ENCODE data around the gene FRMD7.

FRMD7 gene

DNA sequence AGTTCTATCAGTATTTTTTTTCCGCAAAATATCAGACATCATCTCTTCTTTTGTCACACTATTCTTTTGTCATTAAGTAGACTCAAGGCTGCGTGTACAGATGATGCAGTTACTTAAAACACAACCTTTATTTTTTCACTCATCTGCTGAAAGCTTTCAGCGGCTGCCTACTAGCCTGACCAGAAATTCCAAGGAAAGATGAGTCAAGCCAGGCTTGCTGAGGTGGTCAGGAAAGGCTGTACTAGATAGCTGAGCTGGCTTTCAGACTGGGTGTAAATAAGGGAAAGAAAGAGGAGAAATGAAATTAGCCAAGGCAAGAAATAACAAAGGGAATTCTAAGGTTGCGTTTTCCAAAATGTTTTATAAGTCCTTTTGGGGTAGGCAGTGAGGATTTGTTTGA, 86.8 kb downstream of the FRMD7 start:
- no peak overlapping the region for H3K27ac ChIP-seq
- DNase-seq (ENCODE audit: low read depth, low spot score) = no peak

DNA sequence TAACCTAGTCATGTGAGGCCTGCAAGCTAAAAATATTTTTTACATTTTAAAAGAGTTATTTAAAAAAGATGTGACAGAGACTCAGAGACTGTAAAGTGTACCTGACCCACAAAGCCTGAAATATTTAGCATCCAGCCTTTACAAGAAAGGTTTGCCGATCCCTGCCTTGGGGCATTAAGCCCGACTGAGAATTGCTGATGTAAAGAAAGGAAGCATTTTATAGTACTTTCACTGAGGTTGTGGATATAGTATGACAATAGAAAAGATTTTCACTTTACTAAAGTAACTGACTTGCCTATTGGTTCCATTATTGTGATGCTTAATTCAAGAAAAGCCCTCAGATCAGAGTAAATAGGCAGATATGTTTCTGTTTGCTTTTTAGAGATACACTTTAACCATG, 87.8 kb downstream of the FRMD7 start:
- DNase-seq (ENCODE audit: low read depth, low spot score) = no peak
- no peak overlapping the region for H3K27ac ChIP-seq

DNA sequence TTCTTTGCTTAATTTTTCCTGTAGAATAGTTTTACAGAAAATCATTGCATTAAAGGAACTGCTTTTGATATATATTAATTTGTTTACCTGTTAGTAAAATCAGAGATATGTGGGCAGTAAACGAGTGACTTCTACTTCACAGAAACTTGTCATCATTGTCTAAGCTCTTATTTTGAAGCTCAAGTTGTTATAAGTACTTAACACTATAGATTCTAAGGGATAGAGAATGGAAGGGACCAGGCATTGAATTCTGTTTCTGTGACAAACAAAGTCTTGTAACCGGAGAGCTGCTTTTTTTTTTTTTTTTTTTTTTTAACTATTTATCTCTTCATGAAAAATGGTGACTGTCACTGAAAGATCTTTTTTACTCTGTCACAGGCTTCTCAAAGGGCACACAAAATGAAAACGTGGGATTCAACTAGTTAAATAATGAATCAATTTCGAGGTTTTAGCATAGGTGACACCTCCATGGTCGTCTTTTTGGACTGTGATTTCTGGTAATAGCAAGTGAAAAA, 90.3 kb downstream of the FRMD7 start:
- no peak overlapping the region for H3K27ac ChIP-seq
- DNase-seq (ENCODE audit: low read depth, low spot score) = no peak

DNA sequence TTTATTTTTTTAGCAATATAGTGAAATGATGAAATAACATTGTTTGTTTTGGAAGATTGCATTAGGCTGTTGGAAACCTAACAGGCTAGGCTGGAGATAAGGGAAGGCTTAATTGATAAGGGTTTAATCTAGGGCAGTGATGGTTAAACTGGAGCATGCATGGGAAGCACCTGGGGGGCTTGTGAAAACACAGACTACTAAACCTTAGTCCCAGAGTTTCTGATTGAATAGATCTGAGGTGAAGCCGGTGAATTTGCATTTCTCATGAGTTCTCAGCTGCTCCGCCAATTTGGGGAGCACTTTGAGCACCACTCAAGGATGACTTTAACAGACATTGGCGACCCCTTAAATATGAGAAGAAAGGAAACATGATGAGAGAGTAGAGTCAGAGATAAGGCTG, 93.2 kb downstream of the FRMD7 start:
- no peak overlapping the region for H3K27ac ChIP-seq
- no peak for DNase-seq (ENCODE audit: low read depth, low spot score)

DNA sequence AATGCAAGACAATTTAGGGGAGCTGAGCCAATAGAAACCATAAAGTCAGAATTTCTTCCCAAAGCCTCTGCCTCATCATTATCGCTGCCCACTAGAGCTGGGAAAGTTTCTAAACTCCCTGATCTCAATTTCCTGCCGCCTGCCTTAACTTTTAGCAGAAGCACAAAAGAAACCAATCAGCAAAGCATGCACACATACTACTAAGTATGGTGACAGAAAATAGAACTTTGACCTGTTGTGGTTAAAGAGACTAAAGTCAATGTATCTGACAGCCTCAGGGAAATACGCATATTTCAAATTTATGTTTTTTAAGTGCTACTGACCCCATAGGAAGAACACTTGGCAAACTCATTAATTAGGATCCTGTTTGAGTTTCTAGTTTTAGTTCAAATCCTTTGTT, 94.7 kb downstream of the FRMD7 start:
- H3K27ac ChIP-seq = no peak overlapping the region
- no peak for DNase-seq (ENCODE audit: low read depth, low spot score)

DNA sequence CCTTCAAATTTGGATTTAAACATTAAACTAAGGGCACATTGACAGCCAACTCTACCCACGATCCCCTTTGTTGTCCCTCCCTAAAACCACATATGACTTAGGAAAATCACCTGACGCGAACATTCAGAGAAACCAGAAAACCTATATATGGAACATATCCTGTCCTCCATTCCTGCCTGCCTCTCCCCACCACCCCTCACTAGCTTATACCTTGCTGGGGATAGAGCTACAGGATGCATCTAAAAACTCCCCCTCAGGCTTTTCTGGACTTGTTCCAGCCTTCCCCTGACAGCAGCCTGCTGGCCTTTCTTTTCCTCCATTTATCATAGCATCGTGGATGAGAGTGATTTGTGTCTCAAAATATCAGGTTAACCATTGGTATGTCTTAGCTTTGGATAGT, 96.0 kb downstream of the FRMD7 start:
- DNase-seq (ENCODE audit: low read depth, low spot score) = no peak
- H3K27ac ChIP-seq = no peak overlapping the region

DNA sequence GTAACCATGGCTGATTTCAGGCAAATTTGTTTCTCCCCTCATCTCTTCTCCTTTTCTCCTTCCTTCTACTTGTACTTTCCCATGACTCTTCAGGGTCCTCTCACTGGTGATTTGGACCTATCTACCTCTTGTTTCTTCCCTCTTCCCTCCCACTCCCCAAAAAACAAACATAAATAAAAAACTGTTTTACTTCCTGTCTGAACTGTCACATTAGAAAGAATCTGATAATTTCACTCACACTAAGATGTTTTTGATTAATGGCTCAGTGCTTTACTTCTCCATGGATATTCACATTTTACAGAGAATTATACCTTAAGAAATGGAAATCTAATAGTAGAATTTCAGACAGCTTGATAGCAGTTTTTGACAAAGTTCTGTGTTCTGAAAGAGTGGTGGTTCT, 97.6 kb downstream of the FRMD7 start:
- DNase-seq (ENCODE audit: low read depth, low spot score) = no peak
- no peak overlapping the region for H3K27ac ChIP-seq
